K562 (cell line): ENCODE measurements around the gene PXN. TPM values are rescaled to one million over a fixed set of nuclear protein-coding genes. Genes with fewer than 3 reads are reported as not detected.

ENCODE experiments used
- ATAC-seq: fragments of 200-7000 bp; cut with Tn5 transposase; 3 replicates; pipeline ENCODE4 v1.9.1; 2020; ENCODE audit warnings: moderate library complexity
- BruUV-seq: library from RNA; stranded (reverse); fragments of 400-500 nt; replicated peaks from 2 replicates; lab custom pipeline; 2021; lab: Mats Ljungman, UMichigan
- CTCF ChIA-PET: fragments of 300-600 bp; formaldehyde crosslinking; extraction: SDS; loops from one replicate; lab custom pipeline; 2021; ENCODE audit warnings: low intra/inter-chr PET ratio; lab: Yijun Ruan, JAX
- POLR2A ChIA-PET: fragments of 300-600, 350-650 bp; sonication (Branson Sonifier 250); formaldehyde crosslinking; extraction: SDS; loops from one replicate; lab custom pipeline; 2021; ENCODE audit warnings: antibody characterized with exemption, inconsistent platforms; lab: Yijun Ruan, JAX
- DNase-seq, 4 experiments: peaks; one replicate each; pipeline versions ENCODE4 v3.0.0 to v3.0.0-alpha.2; 2011 to 2018; ENCODE audit warnings: low spot score in 3 of 4, mixed read lengths in 3 of 4; ENCODE audit errors: extremely low read depth in 1 of 4
- FAIRE-seq: peaks from 2 replicates; lab custom pipeline; 2011; peaks lifted over from hg19 to GRCh38; lab: Jason Lieb, UNC
- H2AFZ ChIP-seq: 2 replicates; pipeline ENCODE4 v1.6.0; 2011; ENCODE audit warnings: low read depth, low read length, control low read depth, inconsistent platforms
- H3K27ac ChIP-seq: fragments of 200-600 bp; 3 replicates; pipeline ENCODE4 v1.8.0; 2011; ENCODE audit warnings: low read depth, mild to moderate bottlenecking, control low read depth, inconsistent platforms, low read length, moderate library complexity, mixed read lengths; ENCODE audit errors: extremely low read depth
- H3K27me3 ChIP-seq, 2 experiments: fragments of 300-600 bp in 1 of 2; 2 replicates in 1 of 2; 3 replicates in 1 of 2; pipeline versions ENCODE4 v1.6.0 to v1.8.0; 2011; ENCODE audit warnings: inconsistent platforms in 2 of 2, low read length in 2 of 2, mild to moderate bottlenecking in 1 of 2, mixed read lengths in 1 of 2, moderate library complexity in 1 of 2; ENCODE audit not compliant: control insufficient read depth in 2 of 2, insufficient read depth in 2 of 2
- H3K36me3 ChIP-seq: fragments of 300-600 bp; 3 replicates; pipeline ENCODE4 v1.8.0; 2011; ENCODE audit warnings: mild to moderate bottlenecking, low read length, inconsistent platforms; ENCODE audit not compliant: control insufficient read depth, insufficient read depth
- H3K4me1 ChIP-seq, 2 experiments: fragments of 200-600 bp in 1 of 2; replicated peaks in 1 of 2; 2 replicates in 1 of 2; 3 replicates in 1 of 2; pipeline versions ENCODE4 v1.5.1 to v1.8.0; 2011; ENCODE audit warnings: inconsistent platforms in 2 of 2, low read length in 2 of 2, mild to moderate bottlenecking in 1 of 2, mixed read lengths in 1 of 2, moderate library complexity in 1 of 2; ENCODE audit not compliant: control insufficient read depth in 2 of 2, insufficient read depth in 2 of 2
- H3K4me2 ChIP-seq: 2 replicates; pipeline ENCODE4 v1.6.1; 2011; ENCODE audit warnings: low read length, control low read depth, inconsistent platforms, mixed read lengths; ENCODE audit not compliant: insufficient read depth
- H3K4me3 ChIP-seq: fragments of 200-600 bp; sonication (generic), shearing (Covaris generic); 2 replicates; pipeline ENCODE4 v1.5.1; 2016; ENCODE audit warnings: control low read depth, inconsistent platforms
- H3K79me2 ChIP-seq: fragments of 200-600 bp; 3 replicates; pipeline ENCODE4 v1.8.0; 2011; ENCODE audit warnings: low read length, inconsistent platforms; ENCODE audit not compliant: control insufficient read depth, insufficient read depth
- H3K9ac ChIP-seq, 2 experiments: 2 replicates each; pipeline versions ENCODE4 v1.6.0 to v1.6.1; 2011; ENCODE audit warnings: low read depth in 2 of 2, low read length in 2 of 2, control low read depth in 1 of 2, inconsistent platforms in 1 of 2, mild to moderate bottlenecking in 1 of 2, mixed read lengths in 1 of 2; ENCODE audit not compliant: insufficient read depth in 1 of 2
- H3K9me1 ChIP-seq: one replicate; pipeline ENCODE4 v1.6.0; 2011; ENCODE audit warnings: inconsistent platforms, mild to moderate bottlenecking, low read length, moderate library complexity; ENCODE audit not compliant: control insufficient read depth, insufficient read depth
- H3K9me3 ChIP-seq: replicated peaks from 2 replicates; pipeline ENCODE4 v1.5.1; 2011; ENCODE audit warnings: low read depth, low read length, inconsistent platforms; ENCODE audit not compliant: control insufficient read depth, insufficient read depth
- H4K20me1 ChIP-seq: replicated peaks from 2 replicates; pipeline ENCODE4 v1.6.1; 2011; ENCODE audit warnings: low read length, inconsistent platforms, mixed read lengths; ENCODE audit not compliant: control insufficient read depth, insufficient read depth
- IRF2 ChIP-seq: sonication (generic); formaldehyde crosslinking; IDR thresholded peaks from 2 replicates; pipeline ENCODE4 v1.8.1; 2022; ENCODE audit warnings: mild to moderate bottlenecking, missing genetic modification reagents
- MEF2D ChIP-seq: conservative IDR thresholded peaks from 2 replicates; pipeline ENCODE4 v1.6.1; 2016; ENCODE audit warnings: low read depth, missing genetic modification characterization, missing compliant biosample characterization
- RBM25 ChIP-seq: fragments of 200-400 bp; formaldehyde crosslinking; IDR thresholded peaks from 2 replicates; pipeline ENCODE4 v1.6.1; 2018; ENCODE audit warnings: low read length, low read depth, moderate library complexity; ENCODE audit not compliant: severe bottlenecking
- RNF2 ChIP-seq: sonication (generic); IDR thresholded peaks from 2 replicates; pipeline ENCODE4 v1.6.1; 2016
- TAF1 ChIP-seq: IDR thresholded peaks from 2 replicates; pipeline ENCODE4 v1.6.1; 2011; ENCODE audit warnings: mild to moderate bottlenecking, low read length, moderate library complexity; ENCODE audit not compliant: insufficient read depth, control insufficient read depth, severe bottlenecking; ENCODE audit errors: extremely low read depth
- ZNF184 ChIP-seq: sonication (generic); formaldehyde crosslinking; IDR thresholded peaks from 2 replicates; pipeline ENCODE4 v1.5.0; 2020; ENCODE audit warnings: missing genetic modification reagents
- ZNF197 ChIP-seq: fragments of 200-800 bp; sonication (Bioruptor generic); IDR thresholded peaks from 2 replicates; pipeline ENCODE4 v1.6.1; 2016; ENCODE audit warnings: low read depth, missing genetic modification characterization, missing compliant biosample characterization
- WGBS: fragments of 100-300 bp; shearing (Covaris generic); methylation state at CpG from one replicate; pipeline ENCODE4 v1.1.6; 2016; ENCODE audit warnings: low coverage, mixed read lengths; ENCODE audit not compliant: insufficient coverage; ENCODE audit errors: missing lambda C conversion rate; 5-methylcytosine and 5-hydroxymethylcytosine counted together
- in situ Hi-C: fragments of 300-500 bp; cut with MboI; formaldehyde crosslinking; loops from 4 replicates; pipeline ENCODE4 v1.15.0; 2018; ENCODE audit warnings: inconsistent platforms, mixed read lengths
- intact Hi-C: fragments of 100-400 bp; cut with micrococcal nuclease; formaldehyde crosslinking; loops from 2 replicates; pipeline ENCODE4 v1.14.2; 2022
- polyA plus RNA-seq, 8 experiments: library from polyadenylated mRNA; depleted of rRNA in 4 of 8; stranded (reverse) in 5 of 8; unstranded in 3 of 8; fragments of >200 nt; fragmentation: Nextera tagmentation in 2 of 8; fragmentation: Illumina TruSeq in 1 of 8; extraction: Ambion mirVana in 2 of 8; extraction: Trizol in 1 of 8; gene quantifications; 2 replicates each; pipeline versions ENCODE4 v1.2.1 to v1.2.3, GENCODE V29; 2011 to 2014; ENCODE audit warnings: inconsistent platforms in 1 of 8, missing spikeins in 1 of 8
- total RNA-seq, 7 experiments: library from RNA; depleted of rRNA in 6 of 7; stranded (reverse); fragments of >200 nt in 6 of 7; fragmentation: Illumina TruSeq in 2 of 7; extraction: Trizol in 2 of 7; gene quantifications; 2 replicates each; pipeline versions ENCODE4 v1.2.1 to v1.2.3, GENCODE V29; 2011 to 2021; ENCODE audit warnings: low replicate concordance in 1 of 7
- TF ChIP-seq, protein P1 (sequence below): fragments of 250-450 bp; sonication (Bioruptor Pico); IDR thresholded peaks from 2 replicates; pipeline ENCODE4 v1.5.0; 2022; ENCODE audit warnings: mild to moderate bottlenecking
- TF ChIP-seq, protein P2 (sequence below), 2 experiments: IDR thresholded peaks in 1 of 2; conservative IDR thresholded peaks in 1 of 2; 2 replicates each; pipeline ENCODE4 v1.6.1; 2016; ENCODE audit warnings: low read depth in 2 of 2, mild to moderate bottlenecking in 1 of 2, missing compliant biosample characterization in 1 of 2, missing genetic modification characterization in 1 of 2, moderate library complexity in 1 of 2
- TF ChIP-seq, protein P3 (sequence below): fragments of 450-650 bp; formaldehyde crosslinking; IDR thresholded peaks from 2 replicates; pipeline ENCODE4 v1.4.0; 2020; ENCODE audit warnings: mild to moderate bottlenecking, moderate library complexity
- TF ChIP-seq, protein P4 (sequence below), 2 experiments: fragments of 450-650 bp; IDR thresholded peaks; 2 replicates each; pipeline ENCODE4 v1.6.1; 2016

The PXN gene
- total and polyA plus RNA-seq, 9 of the 15 experiments (the other 6 are each of a cell fraction or from before 2014, with no cell fraction given) = 4.0 to 74.1 (median 18.6) TPM

DNA sequence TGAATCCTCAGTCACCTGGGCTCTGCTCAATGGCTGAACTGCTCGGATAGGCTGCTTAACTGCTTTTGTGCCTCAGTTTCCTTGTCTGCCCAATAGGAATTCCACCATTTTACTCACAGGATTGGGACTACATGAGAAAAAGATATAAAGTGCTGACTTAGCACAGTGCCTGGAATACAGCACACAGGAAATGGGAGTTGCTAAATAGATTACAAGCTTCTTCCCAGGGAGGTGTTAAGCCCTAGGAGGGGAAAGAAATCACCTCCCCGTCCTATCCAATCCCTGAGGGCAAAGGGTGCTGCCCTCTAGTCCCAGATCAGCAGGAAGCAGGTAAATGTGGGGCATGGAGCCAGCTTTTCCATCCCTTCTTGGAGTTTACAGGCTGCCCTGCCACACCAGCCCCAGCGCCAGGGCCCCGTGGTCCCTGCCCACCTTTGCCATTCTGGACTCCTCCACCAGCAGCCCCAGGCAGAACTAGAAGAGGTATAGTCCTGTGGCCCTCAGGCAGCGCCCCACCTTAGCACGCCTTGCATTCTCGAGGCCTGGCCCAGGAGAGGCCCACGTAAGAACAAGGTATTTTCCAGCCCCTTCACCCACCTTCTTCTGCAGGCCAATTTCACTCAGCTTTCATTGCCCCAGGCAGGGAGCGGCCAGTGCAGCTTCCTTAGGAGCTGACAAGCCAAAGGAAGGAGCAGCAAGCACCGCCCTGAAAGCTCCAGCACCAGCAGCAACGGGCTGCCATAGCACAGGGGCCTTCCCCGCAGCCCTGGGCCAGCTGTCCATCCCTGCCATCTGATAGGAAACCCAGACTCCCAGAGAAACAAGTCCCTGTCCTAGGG, 35.8 kb downstream of the PXN start:
- Histone ChIP-seq H3K4me3 (peak overlapping the region; percentile 7; the same call in 1 of the 2 replicates), H3K4me1 (peaks cover 83 to 86% of the 10 kb centered on the region in 2 experiments), H3K9ac (peak overlapping the region; percentile 59 to 85), H2AFZ (peak overlapping the region; percentile 62), H3K36me3 (peaks cover 15% of the 10 kb centered on the region; the same call in 2 of the 3 replicates), H4K20me1 (peaks cover 9% of the 10 kb centered on the region), H3K27ac (peak overlapping the region; percentile 96), H3K27me3 (no peaks in the 10 kb centered on the region), H3K4me2 (peak overlapping the region; percentile 78), H3K79me2 (peaks cover 52% of the 10 kb centered on the region), H3K9me1 (peaks cover 3% of the 10 kb centered on the region), H3K9me3 (no peaks in the 10 kb centered on the region)
- ChIA-PET POLR2A (interaction anchor here (0.6 to 17.7 kb wide), 19 partner anchors 10 to 85 kb away, joined by 3 to 420 read pairs (median 6); partner anchors contain the start of genes GCN1, PXN, RNU4-1 and RNU4-2), CTCF (interaction anchor here (0.6 to 2.9 kb wide), 3 partner anchors 36 to 304 kb away, joined by 4 to 35 read pairs (median 6); partner anchors contain the start of genes PXN and RNF10)
- WGBS = 19% methylated on average over 12 of the region's 12 CpGs
- in situ Hi-C loops = loop anchor here (5.0 kb wide), 1 partner anchor 33 kb away; no protein-coding TSS in a partner anchor
- intact Hi-C loops = loop anchor here (1.0 to 5.0 kb wide), 2 partner anchors 13 to 128 kb away; no protein-coding TSS in a partner anchor
- FAIRE-seq = no peak
- no peak for DNase-seq
- ATAC-seq = peak; percentile 1; the same call in 2 of the 3 replicates
- no TSS peak for BruUV-seq
- TF ChIP-seq RBM25 (no peak), MEF2D (tag) (no peak), RNF2 (peak; percentile 6; the same call in 1 of the 2 replicates), ZNF184 (CRISPR knock-in tag) (no peak), IRF2 (CRISPR knock-in tag) (no peak), TAF1 (peak; percentile 20), ZNF197 (CRISPR knock-in tag) (no peak)
- TF ChIP-seq, protein P1, sequence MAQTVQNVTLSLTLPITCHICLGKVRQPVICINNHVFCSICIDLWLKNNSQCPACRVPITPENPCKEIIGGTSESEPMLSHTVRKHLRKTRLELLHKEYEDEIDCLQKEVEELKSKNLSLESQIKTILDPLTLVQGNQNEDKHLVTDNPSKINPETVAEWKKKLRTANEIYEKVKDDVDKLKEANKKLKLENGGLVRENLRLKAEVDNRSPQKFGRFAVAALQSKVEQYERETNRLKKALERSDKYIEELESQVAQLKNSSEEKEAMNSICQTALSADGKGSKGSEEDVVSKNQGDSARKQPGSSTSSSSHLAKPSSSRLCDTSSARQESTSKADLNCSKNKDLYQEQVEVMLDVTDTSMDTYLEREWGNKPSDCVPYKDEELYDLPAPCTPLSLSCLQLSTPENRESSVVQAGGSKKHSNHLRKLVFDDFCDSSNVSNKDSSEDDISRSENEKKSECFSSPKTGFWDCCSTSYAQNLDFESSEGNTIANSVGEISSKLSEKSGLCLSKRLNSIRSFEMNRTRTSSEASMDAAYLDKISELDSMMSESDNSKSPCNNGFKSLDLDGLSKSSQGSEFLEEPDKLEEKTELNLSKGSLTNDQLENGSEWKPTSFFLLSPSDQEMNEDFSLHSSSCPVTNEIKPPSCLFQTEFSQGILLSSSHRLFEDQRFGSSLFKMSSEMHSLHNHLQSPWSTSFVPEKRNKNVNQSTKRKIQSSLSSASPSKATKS (CRISPR knock-in tag) = no peak
- TF ChIP-seq, protein P2, sequence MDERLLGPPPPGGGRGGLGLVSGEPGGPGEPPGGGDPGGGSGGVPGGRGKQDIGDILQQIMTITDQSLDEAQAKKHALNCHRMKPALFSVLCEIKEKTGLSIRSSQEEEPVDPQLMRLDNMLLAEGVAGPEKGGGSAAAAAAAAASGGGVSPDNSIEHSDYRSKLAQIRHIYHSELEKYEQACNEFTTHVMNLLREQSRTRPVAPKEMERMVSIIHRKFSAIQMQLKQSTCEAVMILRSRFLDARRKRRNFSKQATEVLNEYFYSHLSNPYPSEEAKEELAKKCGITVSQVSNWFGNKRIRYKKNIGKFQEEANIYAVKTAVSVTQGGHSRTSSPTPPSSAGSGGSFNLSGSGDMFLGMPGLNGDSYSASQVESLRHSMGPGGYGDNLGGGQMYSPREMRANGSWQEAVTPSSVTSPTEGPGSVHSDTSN (CRISPR knock-in tag; IDR thresholded peaks at IDR 0.05; ENCODE audit: low read depth) = no peak
- TF ChIP-seq, protein P2 (tag; conservative IDR thresholded peaks at IDR 0.05; ENCODE audit: low read depth) = no peak
- TF ChIP-seq, protein P3, sequence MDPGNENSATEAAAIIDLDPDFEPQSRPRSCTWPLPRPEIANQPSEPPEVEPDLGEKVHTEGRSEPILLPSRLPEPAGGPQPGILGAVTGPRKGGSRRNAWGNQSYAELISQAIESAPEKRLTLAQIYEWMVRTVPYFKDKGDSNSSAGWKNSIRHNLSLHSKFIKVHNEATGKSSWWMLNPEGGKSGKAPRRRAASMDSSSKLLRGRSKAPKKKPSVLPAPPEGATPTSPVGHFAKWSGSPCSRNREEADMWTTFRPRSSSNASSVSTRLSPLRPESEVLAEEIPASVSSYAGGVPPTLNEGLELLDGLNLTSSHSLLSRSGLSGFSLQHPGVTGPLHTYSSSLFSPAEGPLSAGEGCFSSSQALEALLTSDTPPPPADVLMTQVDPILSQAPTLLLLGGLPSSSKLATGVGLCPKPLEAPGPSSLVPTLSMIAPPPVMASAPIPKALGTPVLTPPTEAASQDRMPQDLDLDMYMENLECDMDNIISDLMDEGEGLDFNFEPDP (CRISPR knock-in tag) = no peak
- TF ChIP-seq, protein P4, sequence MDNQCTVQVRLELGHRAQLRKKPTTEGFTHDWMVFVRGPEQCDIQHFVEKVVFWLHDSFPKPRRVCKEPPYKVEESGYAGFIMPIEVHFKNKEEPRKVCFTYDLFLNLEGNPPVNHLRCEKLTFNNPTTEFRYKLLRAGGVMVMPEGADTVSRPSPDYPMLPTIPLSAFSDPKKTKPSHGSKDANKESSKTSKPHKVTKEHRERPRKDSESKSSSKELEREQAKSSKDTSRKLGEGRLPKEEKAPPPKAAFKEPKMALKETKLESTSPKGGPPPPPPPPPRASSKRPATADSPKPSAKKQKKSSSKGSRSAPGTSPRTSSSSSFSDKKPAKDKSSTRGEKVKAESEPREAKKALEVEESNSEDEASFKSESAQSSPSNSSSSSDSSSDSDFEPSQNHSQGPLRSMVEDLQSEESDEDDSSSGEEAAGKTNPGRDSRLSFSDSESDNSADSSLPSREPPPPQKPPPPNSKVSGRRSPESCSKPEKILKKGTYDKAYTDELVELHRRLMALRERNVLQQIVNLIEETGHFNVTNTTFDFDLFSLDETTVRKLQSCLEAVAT (IDR thresholded peaks at IDR 0.05) = no peak
